OCI-LY3 (cell line): ENCODE measurements around the gene BRCA2.

Experiments used
- EZH2phosphoT487 ChIP-seq: fragments of 200-600 bp; shearing (Covaris generic); IDR thresholded peaks from 2 replicates; pipeline ENCODE4 v1.6.1; 2018; ENCODE audit warnings: antibody characterized with exemption, mixed run types, low read depth
- TF ChIP-seq, protein P1 (sequence below): fragments of 200-600, 300-600 bp; sonication (generic); IDR thresholded peaks from 2 replicates; pipeline ENCODE4 v1.5.1; 2014; ENCODE audit warnings: antibody characterized with exemption, low read length, low read depth

- TF ChIP-seq, protein P1, sequence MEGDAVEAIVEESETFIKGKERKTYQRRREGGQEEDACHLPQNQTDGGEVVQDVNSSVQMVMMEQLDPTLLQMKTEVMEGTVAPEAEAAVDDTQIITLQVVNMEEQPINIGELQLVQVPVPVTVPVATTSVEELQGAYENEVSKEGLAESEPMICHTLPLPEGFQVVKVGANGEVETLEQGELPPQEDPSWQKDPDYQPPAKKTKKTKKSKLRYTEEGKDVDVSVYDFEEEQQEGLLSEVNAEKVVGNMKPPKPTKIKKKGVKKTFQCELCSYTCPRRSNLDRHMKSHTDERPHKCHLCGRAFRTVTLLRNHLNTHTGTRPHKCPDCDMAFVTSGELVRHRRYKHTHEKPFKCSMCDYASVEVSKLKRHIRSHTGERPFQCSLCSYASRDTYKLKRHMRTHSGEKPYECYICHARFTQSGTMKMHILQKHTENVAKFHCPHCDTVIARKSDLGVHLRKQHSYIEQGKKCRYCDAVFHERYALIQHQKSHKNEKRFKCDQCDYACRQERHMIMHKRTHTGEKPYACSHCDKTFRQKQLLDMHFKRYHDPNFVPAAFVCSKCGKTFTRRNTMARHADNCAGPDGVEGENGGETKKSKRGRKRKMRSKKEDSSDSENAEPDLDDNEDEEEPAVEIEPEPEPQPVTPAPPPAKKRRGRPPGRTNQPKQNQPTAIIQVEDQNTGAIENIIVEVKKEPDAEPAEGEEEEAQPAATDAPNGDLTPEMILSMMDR = no peak
- TF ChIP-seq EZH2phosphoT487 = no peak
Measured at GRCh38 chr13:32425158-32425557, 109.8 kb downstream of the BRCA2 start.
